ENCODE measurements around the gene NEK7.

The NEK7 gene

DNA sequence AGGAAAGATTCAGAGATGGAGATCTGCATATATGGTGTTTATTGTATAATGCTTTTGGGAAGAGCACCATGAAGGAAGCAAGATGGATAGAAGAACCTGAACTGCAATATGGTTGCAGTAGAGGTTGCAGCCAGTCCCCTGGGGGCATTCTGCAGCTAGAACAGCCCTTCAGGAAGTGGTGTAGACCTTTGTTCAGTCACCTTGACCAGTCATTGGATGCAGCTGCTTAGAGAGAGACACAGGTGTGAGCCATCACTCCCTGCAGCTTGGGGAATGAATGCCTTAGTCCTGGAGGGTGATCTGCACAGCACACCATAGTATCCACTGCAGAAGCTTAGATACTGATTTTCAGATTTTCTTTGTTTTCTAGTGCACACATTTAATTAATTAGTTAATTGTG is 42.3 kb downstream of the NEK7 start:
- Histone ChIP-seq H3K27ac (ENCODE audit: low read depth, low read length) (no peak overlapping the region), H3K9ac (ENCODE audit: low read depth in 1 of 2, low read length in 2 of 2) (no peak overlapping the region), H3K36me3 (ENCODE audit: control insufficient read depth in 1 of 2, insufficient read depth in 2 of 2, low read length in 2 of 2) (no peaks in the 10 kb centered on the region), H3K27me3 (ENCODE audit: control insufficient read depth in 1 of 2, insufficient read depth in 2 of 2, low read length in 2 of 2) (no peaks in the 10 kb centered on the region), H3K4me3 (ENCODE audit: low read depth in 1 of 2, low read length in 2 of 2) (no peak overlapping the region), H3K9me3 (ENCODE audit: control insufficient read depth in 1 of 2, low read length in 2 of 2) (no peaks in the 10 kb centered on the region), H3K4me1 (ENCODE audit: control insufficient read depth in 1 of 2, insufficient read depth in 2 of 2, low read length in 2 of 2) (no peaks in the 10 kb centered on the region)

DNA sequence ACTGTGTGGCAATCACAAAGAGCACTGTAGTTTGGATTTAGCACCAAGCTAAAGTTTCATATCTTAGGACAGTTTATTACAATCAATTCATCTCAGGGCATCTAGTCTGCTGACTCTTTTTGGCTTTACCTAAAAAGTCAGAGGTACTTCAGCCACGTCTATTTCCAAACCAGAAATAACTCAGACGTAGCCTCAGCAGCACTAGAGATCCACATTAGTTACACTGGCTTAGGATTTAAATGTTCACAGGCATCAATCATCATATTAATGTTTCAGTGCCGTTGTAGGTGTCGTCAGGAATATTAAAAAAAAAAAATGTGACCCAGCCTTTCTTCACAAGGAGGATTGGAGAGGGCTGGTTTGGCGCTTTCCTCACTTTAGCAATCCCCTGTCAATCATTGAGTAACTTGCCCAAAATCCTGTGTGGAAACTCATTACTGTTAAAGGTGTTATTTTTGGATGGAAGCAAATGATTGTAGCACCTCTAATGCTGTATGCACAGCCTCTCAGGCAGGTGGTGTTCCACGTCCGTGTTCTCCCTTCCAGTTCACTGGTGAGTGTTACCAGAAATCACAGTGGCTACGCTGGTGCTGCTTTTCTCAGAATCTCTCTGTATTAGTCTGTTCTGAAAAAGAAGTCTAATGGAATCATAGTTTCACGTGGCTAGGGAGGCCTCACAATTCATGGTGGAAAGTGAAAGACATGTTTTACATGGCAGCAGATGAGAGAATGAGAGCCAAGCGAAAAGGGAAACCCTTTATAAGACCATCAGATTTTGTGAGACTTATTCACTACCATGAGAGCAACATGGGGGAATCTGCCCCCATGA is 45.4 kb downstream of the NEK7 start:
- Histone ChIP-seq H3K36me3 (ENCODE audit: control insufficient read depth in 1 of 2, insufficient read depth in 2 of 2, low read length in 2 of 2) (no peaks in the 10 kb centered on the region), H3K27me3 (ENCODE audit: control insufficient read depth in 1 of 2, insufficient read depth in 2 of 2, low read length in 2 of 2) (no peaks in the 10 kb centered on the region), H3K9ac (ENCODE audit: low read depth in 1 of 2, low read length in 2 of 2) (no peak overlapping the region), H3K27ac (ENCODE audit: low read depth, low read length) (no peak overlapping the region), H3K9me3 (ENCODE audit: control insufficient read depth in 1 of 2, low read length in 2 of 2) (no peaks in the 10 kb centered on the region), H3K4me3 (ENCODE audit: low read depth in 1 of 2, low read length in 2 of 2) (no peak overlapping the region), H3K4me1 (ENCODE audit: control insufficient read depth in 1 of 2, insufficient read depth in 2 of 2, low read length in 2 of 2) (no peaks in the 10 kb centered on the region)

DNA sequence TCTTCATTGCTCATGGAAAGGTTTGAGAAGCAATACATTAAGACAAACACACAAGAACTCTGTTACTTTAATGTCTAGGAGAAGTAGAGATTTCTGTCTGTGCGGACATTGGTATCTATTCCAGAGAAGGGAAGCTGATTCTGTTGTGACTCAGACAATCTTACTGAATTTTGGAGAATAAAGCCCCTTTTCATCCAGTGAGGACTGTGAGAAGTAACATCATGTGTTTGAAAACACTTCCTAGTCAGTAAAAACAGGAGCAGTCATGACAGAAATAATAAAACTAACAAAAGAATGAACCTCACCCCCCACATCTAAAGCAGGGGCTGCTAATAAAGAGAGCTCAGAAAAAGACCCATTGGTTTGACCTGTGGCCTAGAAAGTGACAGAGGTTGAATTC is 46.6 kb downstream of the NEK7 start:
- Histone ChIP-seq H3K27ac (ENCODE audit: low read depth, low read length) (no peak overlapping the region), H3K9me3 (ENCODE audit: control insufficient read depth in 1 of 2, low read length in 2 of 2) (no peaks in the 10 kb centered on the region), H3K4me1 (ENCODE audit: control insufficient read depth in 1 of 2, insufficient read depth in 2 of 2, low read length in 2 of 2) (no peaks in the 10 kb centered on the region), H3K9ac (ENCODE audit: low read depth in 1 of 2, low read length in 2 of 2) (no peak overlapping the region), H3K4me3 (ENCODE audit: low read depth in 1 of 2, low read length in 2 of 2) (no peak overlapping the region), H3K36me3 (ENCODE audit: control insufficient read depth in 1 of 2, insufficient read depth in 2 of 2, low read length in 2 of 2) (no peaks in the 10 kb centered on the region), H3K27me3 (ENCODE audit: control insufficient read depth in 1 of 2, insufficient read depth in 2 of 2, low read length in 2 of 2) (no peaks in the 10 kb centered on the region)

DNA sequence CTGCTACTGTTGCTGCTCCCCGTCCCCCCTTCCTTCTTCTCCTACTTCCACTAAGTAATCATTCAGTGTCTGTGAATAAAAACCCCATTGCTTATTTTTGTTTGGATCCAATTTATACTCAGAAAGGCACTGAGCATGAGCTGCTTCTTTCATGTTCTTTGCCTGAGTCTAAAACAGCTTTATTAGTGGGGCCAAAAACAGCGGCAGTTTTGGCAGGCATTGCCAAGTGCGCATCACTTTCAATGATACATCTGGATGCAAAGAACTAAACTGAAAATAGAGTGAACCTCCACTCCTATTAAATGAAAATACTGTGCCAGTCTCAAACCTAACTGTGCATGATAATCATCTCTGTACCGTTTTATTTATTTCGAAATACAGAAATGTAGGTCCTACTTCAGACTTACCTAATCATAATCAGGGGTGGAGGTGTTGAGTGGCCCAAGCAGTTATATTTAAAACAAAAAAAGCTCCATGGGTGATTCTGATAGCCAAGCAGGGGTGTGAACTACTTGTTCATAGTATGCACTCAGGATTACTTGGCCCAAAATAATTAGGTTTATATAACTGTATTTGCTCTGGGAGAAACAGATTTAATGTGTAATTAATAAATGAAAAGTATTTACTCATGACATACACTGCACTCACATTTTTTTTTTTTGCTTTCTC is 48.4 kb downstream of the NEK7 start:
- no peaks in the 10 kb centered on the region for H3K4me1 ChIP-seq (ENCODE audit: control insufficient read depth in 1 of 2, insufficient read depth in 2 of 2, low read length in 2 of 2)
- H3K9me3 ChIP-seq (ENCODE audit: control insufficient read depth in 1 of 2, low read length in 2 of 2), result no peaks in the 10 kb centered on the region
- H3K27me3 ChIP-seq (ENCODE audit: control insufficient read depth in 1 of 2, insufficient read depth in 2 of 2, low read length in 2 of 2), result no peaks in the 10 kb centered on the region
- H3K27ac ChIP-seq (ENCODE audit: low read depth, low read length), result no peak overlapping the region
- no peak overlapping the region for H3K9ac ChIP-seq (ENCODE audit: low read depth in 1 of 2, low read length in 2 of 2)
- no peak overlapping the region for H3K4me3 ChIP-seq (ENCODE audit: low read depth in 1 of 2, low read length in 2 of 2)
- no peaks in the 10 kb centered on the region for H3K36me3 ChIP-seq (ENCODE audit: control insufficient read depth in 1 of 2, insufficient read depth in 2 of 2, low read length in 2 of 2)

DNA sequence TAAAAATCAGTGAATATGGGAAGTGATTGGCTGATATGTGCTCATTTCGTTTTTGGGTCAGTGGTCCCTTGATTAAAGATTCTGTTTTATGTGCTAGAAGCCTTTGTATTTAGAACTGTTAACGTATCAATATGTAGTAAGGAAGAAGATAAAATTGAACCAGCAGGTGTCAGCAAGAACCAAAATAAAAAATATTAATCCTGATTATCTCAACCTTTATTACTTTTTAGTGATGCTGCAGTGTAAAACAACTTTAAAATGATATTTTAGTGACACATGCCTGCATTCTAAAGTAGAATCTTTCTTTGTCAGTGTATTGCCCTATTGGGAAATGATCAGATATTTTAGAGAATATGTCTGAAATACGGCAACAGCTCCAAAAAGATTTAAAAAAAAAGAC is 49.5 kb downstream of the NEK7 start:
- Histone ChIP-seq H3K4me1 (ENCODE audit: control insufficient read depth in 1 of 2, insufficient read depth in 2 of 2, low read length in 2 of 2) (no peaks in the 10 kb centered on the region), H3K4me3 (ENCODE audit: low read depth in 1 of 2, low read length in 2 of 2) (no peak overlapping the region), H3K27me3 (ENCODE audit: control insufficient read depth in 1 of 2, insufficient read depth in 2 of 2, low read length in 2 of 2) (no peaks in the 10 kb centered on the region), H3K9ac (ENCODE audit: low read depth in 1 of 2, low read length in 2 of 2) (no peak overlapping the region), H3K9me3 (ENCODE audit: control insufficient read depth in 1 of 2, low read length in 2 of 2) (no peaks in the 10 kb centered on the region), H3K36me3 (ENCODE audit: control insufficient read depth in 1 of 2, insufficient read depth in 2 of 2, low read length in 2 of 2) (no peaks in the 10 kb centered on the region), H3K27ac (ENCODE audit: low read depth, low read length) (no peak overlapping the region)

DNA sequence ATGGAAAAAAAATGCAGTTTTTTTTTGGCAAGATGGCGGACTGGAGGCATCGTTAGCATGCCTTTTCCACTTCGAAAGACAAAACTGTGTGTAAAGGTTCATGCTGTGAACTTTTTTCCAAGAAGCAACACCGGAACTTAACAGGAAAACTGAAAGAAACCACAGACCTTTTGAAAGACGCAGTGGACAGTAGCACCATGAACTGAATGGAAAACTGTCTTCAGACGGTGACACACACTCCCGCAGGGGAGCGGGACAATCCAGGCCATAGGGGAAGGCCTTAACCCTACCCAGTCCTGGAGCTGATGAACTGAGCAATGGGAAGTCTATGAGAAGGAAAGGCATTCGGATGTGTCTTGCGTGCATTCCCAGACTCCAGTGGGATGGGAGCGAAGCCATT is 54.9 kb downstream of the NEK7 start:
- no peak overlapping the region for H3K4me3 ChIP-seq (ENCODE audit: low read depth in 1 of 2, low read length in 2 of 2)
- no peak overlapping the region for H3K9ac ChIP-seq (ENCODE audit: low read depth in 1 of 2, low read length in 2 of 2)
- H3K9me3 ChIP-seq (ENCODE audit: control insufficient read depth in 1 of 2, low read length in 2 of 2), result peaks cover 0 to 10% of the 10 kb centered on the region in 2 donors
- H3K36me3 ChIP-seq (ENCODE audit: control insufficient read depth in 1 of 2, insufficient read depth in 2 of 2, low read length in 2 of 2), result peaks cover 0 to 12% of the 10 kb centered on the region in 2 donors
- H3K4me1 ChIP-seq (ENCODE audit: control insufficient read depth in 1 of 2, insufficient read depth in 2 of 2, low read length in 2 of 2), result no peaks in the 10 kb centered on the region
- no peak overlapping the region for H3K27ac ChIP-seq (ENCODE audit: low read depth, low read length)
- no peaks in the 10 kb centered on the region for H3K27me3 ChIP-seq (ENCODE audit: control insufficient read depth in 1 of 2, insufficient read depth in 2 of 2, low read length in 2 of 2)

DNA sequence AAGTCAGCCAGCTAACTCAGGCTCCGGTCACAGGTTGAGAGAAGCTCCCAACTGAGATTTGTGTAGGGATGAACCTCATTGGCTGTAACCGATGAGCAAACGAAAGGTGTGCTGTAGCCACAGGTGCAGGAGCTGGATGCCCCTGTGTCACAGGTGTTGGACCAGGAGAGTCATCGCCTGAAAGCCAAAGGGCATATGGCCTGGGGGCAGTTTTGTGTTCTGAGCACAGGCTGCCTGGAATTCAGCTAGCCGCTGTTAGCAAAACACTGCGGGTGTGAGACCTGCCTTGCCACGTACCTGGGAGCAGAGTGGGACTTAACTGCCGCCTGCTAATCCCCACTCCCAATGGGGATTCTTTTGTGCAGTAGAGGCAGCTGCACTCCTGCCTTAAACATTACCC is 55.3 kb downstream of the NEK7 start:
- no peak overlapping the region for H3K4me3 ChIP-seq (ENCODE audit: low read depth in 1 of 2, low read length in 2 of 2)
- no peaks in the 10 kb centered on the region for H3K4me1 ChIP-seq (ENCODE audit: control insufficient read depth in 1 of 2, insufficient read depth in 2 of 2, low read length in 2 of 2)
- peaks cover 0 to 10% of the 10 kb centered on the region in 2 donors for H3K9me3 ChIP-seq (ENCODE audit: control insufficient read depth in 1 of 2, low read length in 2 of 2)
- H3K36me3 ChIP-seq (ENCODE audit: control insufficient read depth in 1 of 2, insufficient read depth in 2 of 2, low read length in 2 of 2), result peaks cover 0 to 12% of the 10 kb centered on the region in 2 donors
- no peak overlapping the region for H3K27ac ChIP-seq (ENCODE audit: low read depth, low read length)
- no peaks in the 10 kb centered on the region for H3K27me3 ChIP-seq (ENCODE audit: control insufficient read depth in 1 of 2, insufficient read depth in 2 of 2, low read length in 2 of 2)
- H3K9ac ChIP-seq (ENCODE audit: low read depth in 1 of 2, low read length in 2 of 2), result no peak overlapping the region

DNA sequence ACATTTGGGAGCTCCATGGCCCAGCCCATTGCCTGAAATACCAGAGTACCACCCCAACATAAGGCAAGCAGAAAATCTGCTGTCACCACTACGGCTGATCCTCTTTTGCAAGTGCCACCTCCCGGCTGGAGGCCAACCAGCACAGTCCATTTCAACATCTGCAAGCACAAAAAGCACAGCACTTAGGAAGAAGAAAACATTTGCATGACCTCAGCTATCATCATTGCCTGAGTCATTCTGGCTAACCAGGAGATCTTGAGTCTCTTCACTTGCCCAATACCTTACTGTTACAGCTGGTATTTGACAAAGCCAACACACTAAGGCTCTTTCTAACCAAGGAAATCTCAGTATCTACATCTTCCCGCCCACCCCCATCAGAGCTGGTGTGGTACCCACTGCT is 55.9 kb downstream of the NEK7 start:
- Histone ChIP-seq H3K9me3 (ENCODE audit: control insufficient read depth in 1 of 2, low read length in 2 of 2) (peaks cover 0 to 10% of the 10 kb centered on the region in 2 donors), H3K4me3 (ENCODE audit: low read depth in 1 of 2, low read length in 2 of 2) (no peak overlapping the region), H3K9ac (ENCODE audit: low read depth in 1 of 2, low read length in 2 of 2) (no peak overlapping the region), H3K27ac (ENCODE audit: low read depth, low read length) (no peak overlapping the region), H3K27me3 (ENCODE audit: control insufficient read depth in 1 of 2, insufficient read depth in 2 of 2, low read length in 2 of 2) (no peaks in the 10 kb centered on the region), H3K36me3 (ENCODE audit: control insufficient read depth in 1 of 2, insufficient read depth in 2 of 2, low read length in 2 of 2) (peaks cover 0 to 12% of the 10 kb centered on the region in 2 donors), H3K4me1 (ENCODE audit: control insufficient read depth in 1 of 2, insufficient read depth in 2 of 2, low read length in 2 of 2) (no peaks in the 10 kb centered on the region)

DNA sequence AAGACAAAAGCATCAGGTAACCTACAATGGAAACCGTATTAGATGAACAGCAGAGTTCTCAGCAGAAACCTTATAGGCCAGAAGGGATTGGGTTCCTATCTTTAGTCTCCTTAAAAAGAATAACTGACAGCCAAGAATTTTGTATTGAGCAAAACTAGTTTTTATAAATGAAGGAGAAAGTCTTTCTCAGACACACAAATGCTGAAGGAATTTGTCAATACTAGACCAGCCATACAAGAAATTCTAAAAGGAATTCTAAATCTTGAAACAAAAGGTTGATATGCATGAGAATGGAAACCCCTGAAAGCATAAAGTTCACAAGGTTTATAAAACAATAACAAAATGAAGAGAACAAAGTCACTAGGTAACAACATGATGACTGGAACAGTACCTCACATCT is 58.1 kb downstream of the NEK7 start:
- Histone ChIP-seq H3K36me3 (ENCODE audit: control insufficient read depth in 1 of 2, insufficient read depth in 2 of 2, low read length in 2 of 2) (peaks cover 0 to 12% of the 10 kb centered on the region in 2 donors), H3K4me1 (ENCODE audit: control insufficient read depth in 1 of 2, insufficient read depth in 2 of 2, low read length in 2 of 2) (no peaks in the 10 kb centered on the region), H3K4me3 (ENCODE audit: low read depth in 1 of 2, low read length in 2 of 2) (no peak overlapping the region), H3K9ac (ENCODE audit: low read depth in 1 of 2, low read length in 2 of 2) (no peak overlapping the region), H3K27me3 (ENCODE audit: control insufficient read depth in 1 of 2, insufficient read depth in 2 of 2, low read length in 2 of 2) (no peaks in the 10 kb centered on the region), H3K9me3 (ENCODE audit: control insufficient read depth in 1 of 2, low read length in 2 of 2) (peaks cover 0 to 10% of the 10 kb centered on the region in 2 donors), H3K27ac (ENCODE audit: low read depth, low read length) (no peak overlapping the region)

DNA sequence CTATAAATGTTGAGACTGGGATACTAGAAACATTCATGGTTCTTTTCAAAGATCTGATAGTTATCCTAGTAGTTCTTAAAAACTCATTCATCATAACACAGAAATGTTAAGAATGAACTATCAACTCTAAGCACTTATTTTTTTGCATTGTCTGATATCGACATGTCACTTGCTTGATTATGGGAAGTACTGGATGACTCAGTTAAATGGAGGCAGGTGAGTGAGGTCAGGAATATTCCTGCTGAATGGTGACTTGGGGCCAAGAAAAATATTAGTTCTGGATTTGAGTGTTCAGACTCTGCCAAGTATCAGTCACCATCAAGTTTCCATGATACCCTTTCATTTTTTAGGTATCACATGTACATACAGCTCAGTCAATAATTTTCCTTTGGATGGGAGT is 63.6 kb downstream of the NEK7 start:
- Histone ChIP-seq H3K4me1 (ENCODE audit: control insufficient read depth in 1 of 2, insufficient read depth in 2 of 2, low read length in 2 of 2) (no peaks in the 10 kb centered on the region), H3K27ac (ENCODE audit: low read depth, low read length) (no peak overlapping the region), H3K36me3 (ENCODE audit: control insufficient read depth in 1 of 2, insufficient read depth in 2 of 2, low read length in 2 of 2) (no peaks in the 10 kb centered on the region), H3K27me3 (ENCODE audit: control insufficient read depth in 1 of 2, insufficient read depth in 2 of 2, low read length in 2 of 2) (no peaks in the 10 kb centered on the region), H3K9ac (ENCODE audit: low read depth in 1 of 2, low read length in 2 of 2) (no peak overlapping the region), H3K9me3 (ENCODE audit: control insufficient read depth in 1 of 2, low read length in 2 of 2) (no peaks in the 10 kb centered on the region), H3K4me3 (ENCODE audit: low read depth in 1 of 2, low read length in 2 of 2) (no peak overlapping the region)

Data from duodenal mucosa (tissue), 2 donors.